Measurements from ENCODE around the gene MAP4K3. TPM values are rescaled to one million over a fixed set of nuclear protein-coding genes. Genes with fewer than 3 reads are reported as not detected.

MAP4K3 gene
- total and polyA plus RNA-seq, 2 of the 8 experiments (the other 6 are each of a cell fraction or from before 2014, with no cell fraction given) = 11.4 to 63.0 TPM

GRCh38 chr2:39213015-39213414 is 224.1 kb downstream of the MAP4K3 start (continued):
- TF ChIP-seq, protein P1, sequence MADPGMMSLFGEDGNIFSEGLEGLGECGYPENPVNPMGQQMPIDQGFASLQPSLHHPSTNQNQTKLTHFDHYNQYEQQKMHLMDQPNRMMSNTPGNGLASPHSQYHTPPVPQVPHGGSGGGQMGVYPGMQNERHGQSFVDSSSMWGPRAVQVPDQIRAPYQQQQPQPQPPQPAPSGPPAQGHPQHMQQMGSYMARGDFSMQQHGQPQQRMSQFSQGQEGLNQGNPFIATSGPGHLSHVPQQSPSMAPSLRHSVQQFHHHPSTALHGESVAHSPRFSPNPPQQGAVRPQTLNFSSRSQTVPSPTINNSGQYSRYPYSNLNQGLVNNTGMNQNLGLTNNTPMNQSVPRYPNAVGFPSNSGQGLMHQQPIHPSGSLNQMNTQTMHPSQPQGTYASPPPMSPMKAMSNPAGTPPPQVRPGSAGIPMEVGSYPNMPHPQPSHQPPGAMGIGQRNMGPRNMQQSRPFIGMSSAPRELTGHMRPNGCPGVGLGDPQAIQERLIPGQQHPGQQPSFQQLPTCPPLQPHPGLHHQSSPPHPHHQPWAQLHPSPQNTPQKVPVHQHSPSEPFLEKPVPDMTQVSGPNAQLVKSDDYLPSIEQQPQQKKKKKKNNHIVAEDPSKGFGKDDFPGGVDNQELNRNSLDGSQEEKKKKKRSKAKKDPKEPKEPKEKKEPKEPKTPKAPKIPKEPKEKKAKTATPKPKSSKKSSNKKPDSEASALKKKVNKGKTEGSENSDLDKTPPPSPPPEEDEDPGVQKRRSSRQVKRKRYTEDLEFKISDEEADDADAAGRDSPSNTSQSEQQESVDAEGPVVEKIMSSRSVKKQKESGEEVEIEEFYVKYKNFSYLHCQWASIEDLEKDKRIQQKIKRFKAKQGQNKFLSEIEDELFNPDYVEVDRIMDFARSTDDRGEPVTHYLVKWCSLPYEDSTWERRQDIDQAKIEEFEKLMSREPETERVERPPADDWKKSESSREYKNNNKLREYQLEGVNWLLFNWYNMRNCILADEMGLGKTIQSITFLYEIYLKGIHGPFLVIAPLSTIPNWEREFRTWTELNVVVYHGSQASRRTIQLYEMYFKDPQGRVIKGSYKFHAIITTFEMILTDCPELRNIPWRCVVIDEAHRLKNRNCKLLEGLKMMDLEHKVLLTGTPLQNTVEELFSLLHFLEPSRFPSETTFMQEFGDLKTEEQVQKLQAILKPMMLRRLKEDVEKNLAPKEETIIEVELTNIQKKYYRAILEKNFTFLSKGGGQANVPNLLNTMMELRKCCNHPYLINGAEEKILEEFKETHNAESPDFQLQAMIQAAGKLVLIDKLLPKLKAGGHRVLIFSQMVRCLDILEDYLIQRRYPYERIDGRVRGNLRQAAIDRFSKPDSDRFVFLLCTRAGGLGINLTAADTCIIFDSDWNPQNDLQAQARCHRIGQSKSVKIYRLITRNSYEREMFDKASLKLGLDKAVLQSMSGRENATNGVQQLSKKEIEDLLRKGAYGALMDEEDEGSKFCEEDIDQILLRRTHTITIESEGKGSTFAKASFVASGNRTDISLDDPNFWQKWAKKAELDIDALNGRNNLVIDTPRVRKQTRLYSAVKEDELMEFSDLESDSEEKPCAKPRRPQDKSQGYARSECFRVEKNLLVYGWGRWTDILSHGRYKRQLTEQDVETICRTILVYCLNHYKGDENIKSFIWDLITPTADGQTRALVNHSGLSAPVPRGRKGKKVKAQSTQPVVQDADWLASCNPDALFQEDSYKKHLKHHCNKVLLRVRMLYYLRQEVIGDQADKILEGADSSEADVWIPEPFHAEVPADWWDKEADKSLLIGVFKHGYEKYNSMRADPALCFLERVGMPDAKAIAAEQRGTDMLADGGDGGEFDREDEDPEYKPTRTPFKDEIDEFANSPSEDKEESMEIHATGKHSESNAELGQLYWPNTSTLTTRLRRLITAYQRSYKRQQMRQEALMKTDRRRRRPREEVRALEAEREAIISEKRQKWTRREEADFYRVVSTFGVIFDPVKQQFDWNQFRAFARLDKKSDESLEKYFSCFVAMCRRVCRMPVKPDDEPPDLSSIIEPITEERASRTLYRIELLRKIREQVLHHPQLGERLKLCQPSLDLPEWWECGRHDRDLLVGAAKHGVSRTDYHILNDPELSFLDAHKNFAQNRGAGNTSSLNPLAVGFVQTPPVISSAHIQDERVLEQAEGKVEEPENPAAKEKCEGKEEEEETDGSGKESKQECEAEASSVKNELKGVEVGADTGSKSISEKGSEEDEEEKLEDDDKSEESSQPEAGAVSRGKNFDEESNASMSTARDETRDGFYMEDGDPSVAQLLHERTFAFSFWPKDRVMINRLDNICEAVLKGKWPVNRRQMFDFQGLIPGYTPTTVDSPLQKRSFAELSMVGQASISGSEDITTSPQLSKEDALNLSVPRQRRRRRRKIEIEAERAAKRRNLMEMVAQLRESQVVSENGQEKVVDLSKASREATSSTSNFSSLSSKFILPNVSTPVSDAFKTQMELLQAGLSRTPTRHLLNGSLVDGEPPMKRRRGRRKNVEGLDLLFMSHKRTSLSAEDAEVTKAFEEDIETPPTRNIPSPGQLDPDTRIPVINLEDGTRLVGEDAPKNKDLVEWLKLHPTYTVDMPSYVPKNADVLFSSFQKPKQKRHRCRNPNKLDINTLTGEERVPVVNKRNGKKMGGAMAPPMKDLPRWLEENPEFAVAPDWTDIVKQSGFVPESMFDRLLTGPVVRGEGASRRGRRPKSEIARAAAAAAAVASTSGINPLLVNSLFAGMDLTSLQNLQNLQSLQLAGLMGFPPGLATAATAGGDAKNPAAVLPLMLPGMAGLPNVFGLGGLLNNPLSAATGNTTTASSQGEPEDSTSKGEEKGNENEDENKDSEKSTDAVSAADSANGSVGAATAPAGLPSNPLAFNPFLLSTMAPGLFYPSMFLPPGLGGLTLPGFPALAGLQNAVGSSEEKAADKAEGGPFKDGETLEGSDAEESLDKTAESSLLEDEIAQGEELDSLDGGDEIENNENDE (IDR thresholded peaks at IDR 0.05; ENCODE audit: insufficient replicate concordance, low read length) = no peak
- TF ChIP-seq ATF2 (IDR thresholded peaks at IDR 0.05; ENCODE audit: low read length) = no peak
- no peak for TF ChIP-seq BACH1 (IDR thresholded peaks at IDR 0.05; ENCODE audit: low read length)
- TF ChIP-seq, protein P2, sequence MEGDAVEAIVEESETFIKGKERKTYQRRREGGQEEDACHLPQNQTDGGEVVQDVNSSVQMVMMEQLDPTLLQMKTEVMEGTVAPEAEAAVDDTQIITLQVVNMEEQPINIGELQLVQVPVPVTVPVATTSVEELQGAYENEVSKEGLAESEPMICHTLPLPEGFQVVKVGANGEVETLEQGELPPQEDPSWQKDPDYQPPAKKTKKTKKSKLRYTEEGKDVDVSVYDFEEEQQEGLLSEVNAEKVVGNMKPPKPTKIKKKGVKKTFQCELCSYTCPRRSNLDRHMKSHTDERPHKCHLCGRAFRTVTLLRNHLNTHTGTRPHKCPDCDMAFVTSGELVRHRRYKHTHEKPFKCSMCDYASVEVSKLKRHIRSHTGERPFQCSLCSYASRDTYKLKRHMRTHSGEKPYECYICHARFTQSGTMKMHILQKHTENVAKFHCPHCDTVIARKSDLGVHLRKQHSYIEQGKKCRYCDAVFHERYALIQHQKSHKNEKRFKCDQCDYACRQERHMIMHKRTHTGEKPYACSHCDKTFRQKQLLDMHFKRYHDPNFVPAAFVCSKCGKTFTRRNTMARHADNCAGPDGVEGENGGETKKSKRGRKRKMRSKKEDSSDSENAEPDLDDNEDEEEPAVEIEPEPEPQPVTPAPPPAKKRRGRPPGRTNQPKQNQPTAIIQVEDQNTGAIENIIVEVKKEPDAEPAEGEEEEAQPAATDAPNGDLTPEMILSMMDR (IDR thresholded peaks at IDR 0.05; ENCODE audit: control extremely low read depth in 1 of 3, insufficient read depth in 1 of 3, low read depth in 1 of 3, low read length in 3 of 3) = no peak
- TF ChIP-seq CHD2 (IDR thresholded peaks at IDR 0.05; ENCODE audit: low read length) = no peak
